ENCODE results near the gene DCAF7.

- no peak for TF ChIP-seq CTCF (IDR thresholded peaks at IDR 0.05 in 4 of 5, conservative IDR thresholded peaks at IDR 0.05 in 1 of 5)
- TF ChIP-seq POLR2A (IDR thresholded peaks at IDR 0.05), result no peak
Observed at GRCh38 chr17:63601439-63602371, 51.4 kb downstream of the DCAF7 start.

All from gastrocnemius medialis (tissue), 4 donors.